Measurements from ENCODE around the gene FUZ. TPM values are rescaled to one million over a fixed set of nuclear protein-coding genes. Genes with fewer than 3 reads are reported as not detected.

Gene FUZ
- total and polyA plus RNA-seq, 9 donors = 13.4 to 48.6 (median 27.5) TPM

- intact Hi-C loops (cut with DNase I) = no loop called here
- WGBS, 3 donors = 89 to 94% (median 89%) methylated on average over 3 of the region's 3 CpGs
These were observed 35.8 kb upstream of the FUZ start for GRCh38 chr19:49848938-49849337.

GRCh38 chr19:49847731-49848696, 34.9 kb upstream of the FUZ start:
- Histone ChIP-seq H3K4me1 (ENCODE audit: insufficient read depth) (peaks cover 4% of the 10 kb centered on the region), H3K27ac (no peak overlapping the region), H3K4me3 (no peak overlapping the region), H3K27me3 (no peaks in the 10 kb centered on the region), H3K36me3 (no peaks in the 10 kb centered on the region), H3K9me3 (no peaks in the 10 kb centered on the region)
- WGBS, 3 donors = 87 to 89% (median 87%) methylated on average over 10 of the region's 10 CpGs
- TF ChIP-seq CTCF (IDR thresholded peaks at IDR 0.05) = no peak
- no peak for TF ChIP-seq POLR2A (IDR thresholded peaks at IDR 0.05)
- no peak for TF ChIP-seq EP300 (IDR thresholded peaks at IDR 0.05)
- no peak for DNase-seq
- intact Hi-C loops (cut with DNase I) = no loop called here

More at GRCh38 chr19:49848938-49849337, 35.8 kb upstream of the FUZ start:
- Histone ChIP-seq H3K36me3 (no peaks in the 10 kb centered on the region), H3K4me3 (no peak overlapping the region), H3K27ac (no peak overlapping the region), H3K27me3 (no peaks in the 10 kb centered on the region), H3K9me3 (no peaks in the 10 kb centered on the region), H3K4me1 (ENCODE audit: insufficient read depth) (peaks cover 5% of the 10 kb centered on the region)
- DNase-seq = no peak
- TF ChIP-seq CTCF (IDR thresholded peaks at IDR 0.05) = no peak
- no peak for TF ChIP-seq POLR2A (IDR thresholded peaks at IDR 0.05)
- no peak for TF ChIP-seq EP300 (IDR thresholded peaks at IDR 0.05)

GRCh38 chr19:49846408-49846807, 33.3 kb upstream of the FUZ start:
- H3K27me3 ChIP-seq = no peaks in the 10 kb centered on the region
- intact Hi-C loops (cut with DNase I) = no loop called here
- WGBS, 3 donors = 76 to 83% (median 79%) methylated on average over 5 of the region's 5 CpGs
- no peaks in the 10 kb centered on the region for H3K9me3 ChIP-seq
- H3K36me3 ChIP-seq = no peaks in the 10 kb centered on the region
- H3K4me1 ChIP-seq (ENCODE audit: insufficient read depth) = peaks cover 2% of the 10 kb centered on the region
- H3K27ac ChIP-seq = no peak overlapping the region
- no peak for TF ChIP-seq POLR2A (IDR thresholded peaks at IDR 0.05)
- no peak for TF ChIP-seq EP300 (IDR thresholded peaks at IDR 0.05)
- TF ChIP-seq CTCF (IDR thresholded peaks at IDR 0.05) = no peak
- DNase-seq = no peak
- H3K4me3 ChIP-seq = no peak overlapping the region

GRCh38 chr19:49845414-49845813, 32.3 kb upstream of the FUZ start:
- no peak for DNase-seq
- Histone ChIP-seq H3K4me1 (ENCODE audit: insufficient read depth) (peaks cover 2% of the 10 kb centered on the region), H3K4me3 (no peak overlapping the region), H3K27me3 (no peaks in the 10 kb centered on the region), H3K9me3 (no peaks in the 10 kb centered on the region), H3K36me3 (no peaks in the 10 kb centered on the region), H3K27ac (no peak overlapping the region)
- WGBS, 3 donors = 41 to 43% (median 42%) methylated on average over 3 of the region's 3 CpGs
- TF ChIP-seq EP300 (IDR thresholded peaks at IDR 0.05) (no peak), CTCF (IDR thresholded peaks at IDR 0.05) (no peak), POLR2A (IDR thresholded peaks at IDR 0.05) (no peak)
- intact Hi-C loops (cut with DNase I) = no loop called here

Data from ovary (tissue), 9 donors.